Endothelial cell of umbilical vein (primary cell): ENCODE measurements around the gene NCF4.

Experiments
- CTCF ChIP-seq, 2 donors: IDR thresholded peaks; 1 replicate in 1 of 2; 2 replicates in 1 of 2; pipeline ENCODE4 v1.5.1; 2011; ENCODE audit warnings: low read length in 2 of 2, mild to moderate bottlenecking in 2 of 2, moderate library complexity in 2 of 2, control low read depth in 1 of 2, inconsistent platforms in 1 of 2, low read depth in 1 of 2; ENCODE audit not compliant: insufficient read depth in 1 of 2; ENCODE audit errors: extremely low read depth in 1 of 2
- EZH2 ChIP-seq: IDR thresholded peaks from 2 replicates; pipeline ENCODE4 v1.6.1; 2012; ENCODE audit warnings: borderline replicate concordance, low read depth, mild to moderate bottlenecking, moderate library complexity, low read length, inconsistent platforms; ENCODE audit not compliant: severe bottlenecking
- GATA2 ChIP-seq: IDR thresholded peaks from 2 replicates; pipeline ENCODE4 v1.7.0; 2011; ENCODE audit warnings: low read depth, mild to moderate bottlenecking, moderate library complexity, mixed read lengths, low read length; ENCODE audit not compliant: insufficient read length, insufficient read depth
- MAX ChIP-seq: IDR thresholded peaks from 2 replicates; pipeline ENCODE4 v1.6.1; 2011; ENCODE audit not compliant: insufficient read depth, insufficient read length
- POLR2A ChIP-seq: IDR thresholded peaks from 2 replicates; pipeline ENCODE4 v1.6.1; 2012; ENCODE audit warnings: low read depth, mild to moderate bottlenecking, control low read depth, low read length

- TF ChIP-seq CTCF (IDR thresholded peaks at IDR 0.05; ENCODE audit: extremely low read depth in 1 of 2, insufficient read depth in 1 of 2, low read depth in 1 of 2, low read length in 2 of 2) (no peak), MAX (no peak), POLR2A (no peak), EZH2 (no peak), GATA2 (no peak)
Measured at GRCh38 chr22:36892292-36892691, 31.5 kb downstream of the NCF4 start.
